GM18498 (cell line): Measurements from ENCODE around the gene BAIAP2L2.

Source experiments
- ATAC-seq: cut with Tn5 transposase; IDR thresholded peaks from one replicate; pipeline ENCODE4 v1.9.1; 2021; ENCODE audit warnings: mild to moderate bottlenecking, moderate library complexity; ENCODE audit not compliant: unreplicated experiment

The BAIAP2L2 gene

GRCh38 chr22:38070250-38070921 lies 40.1 kb downstream of the BAIAP2L2 start:
- no peak for ATAC-seq

GRCh38 chr22:38069372-38070249 lies 40.9 kb downstream of the BAIAP2L2 start:
- no peak for ATAC-seq

- no peak for ATAC-seq
These were observed 41.7 kb downstream of the BAIAP2L2 start for GRCh38 chr22:38068641-38069371.

GRCh38 chr22:38067761-38068360 lies 42.6 kb downstream of the BAIAP2L2 start:
- ATAC-seq: no peak

GRCh38 chr22:38067028-38067415 lies 43.5 kb downstream of the BAIAP2L2 start:
- no peak for ATAC-seq

- ATAC-seq: no peak
These were observed 44.0 kb downstream of the BAIAP2L2 start for GRCh38 chr22:38066381-38067027.

GRCh38 chr22:38065539-38065938 lies 44.9 kb downstream of the BAIAP2L2 start:
- no peak for ATAC-seq

- no peak for ATAC-seq
These were observed 47.7 kb downstream of the BAIAP2L2 start for GRCh38 chr22:38062791-38063190.

GRCh38 chr22:38056969-38057891 lies 53.3 kb downstream of the BAIAP2L2 start, which contains the start of gene PICK1:
Gene PICK1, plus strand, starts transcription at chr22:38057404. Its CDS starts 406 bp downstream, at chr22:38057810.
- ATAC-seq: no peak

GRCh38 chr22:38051900-38052862 lies 58.3 kb downstream of the BAIAP2L2 start:
- peak; percentile 67 for ATAC-seq

GRCh38 chr22:38051261-38051660 lies 59.2 kb downstream of the BAIAP2L2 start:
- no peak for ATAC-seq

GRCh38 chr22:38050720-38051119 lies 59.8 kb downstream of the BAIAP2L2 start:
- no peak for ATAC-seq

GRCh38 chr22:38049812-38050619 lies 60.5 kb downstream of the BAIAP2L2 start:
- no peak for ATAC-seq

GRCh38 chr22:38046070-38046748 lies 64.3 kb downstream of the BAIAP2L2 start:
- ATAC-seq: no peak

GRCh38 chr22:38043151-38044039 lies 67.1 kb downstream of the BAIAP2L2 start:
- ATAC-seq: no peak

- no peak for ATAC-seq
These were observed 68.0 kb downstream of the BAIAP2L2 start for GRCh38 chr22:38042488-38042790.
